Stimulated activated CD4-positive, alpha-beta T cell treated with anti-CD3 and anti-CD28 coated beads, Interleukin-4, amount 100 ng/mL, for 48 hours (primary cell): ENCODE results near the gene SNAPIN.
"Not testable (repeated sequence)": the region's sequence is repeated elsewhere in the genome, so short reads cannot be mapped to it uniquely, and the experiment has no call there.

Experiments
- DNase-seq, 2 donors: peaks; one replicate each; pipeline ENCODE4 v3.0.0-alpha.2; 2020; ENCODE audit warnings: low read depth in 2 of 2

The SNAPIN gene

DNA sequence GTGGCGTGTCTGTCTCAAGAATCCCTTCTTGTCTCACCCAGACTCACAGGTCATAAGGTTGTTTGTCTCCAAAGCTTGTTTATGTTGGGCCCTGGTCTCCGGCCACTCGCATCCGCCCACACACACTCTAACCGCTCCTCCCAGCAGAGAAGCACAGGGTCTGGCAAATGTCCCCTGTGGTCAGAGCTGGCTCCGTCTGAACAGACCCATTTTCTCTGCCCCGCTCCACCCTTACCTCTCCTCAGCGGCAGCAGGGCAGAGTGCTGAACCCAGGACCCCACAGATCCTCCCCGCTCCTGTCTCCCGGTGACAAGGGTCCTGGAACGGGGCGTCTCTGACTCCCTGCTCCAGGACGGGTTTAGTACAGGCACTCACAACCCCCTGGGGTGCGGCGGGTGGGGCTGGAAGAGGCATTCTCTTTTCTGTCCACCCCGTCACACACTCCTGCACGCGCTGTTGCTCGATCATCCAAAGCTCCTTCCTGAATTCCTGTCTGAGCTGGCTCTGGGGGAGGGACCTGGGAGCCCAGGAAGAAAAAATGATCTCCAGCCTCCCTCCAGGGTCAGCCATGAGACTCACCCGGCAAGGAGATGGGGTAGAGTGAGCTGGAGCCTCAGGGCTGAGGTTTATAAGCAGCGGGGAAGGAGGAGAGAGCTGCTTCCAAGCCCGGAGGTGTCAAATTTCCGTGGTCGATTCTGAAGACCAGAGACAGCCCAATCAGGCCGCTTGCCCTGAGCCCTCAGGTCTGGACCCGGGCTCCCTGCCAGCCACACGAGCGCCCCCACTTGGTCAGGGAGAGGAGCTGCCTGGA is 31.4 kb upstream of the SNAPIN start, which contains the start of gene S100A13:
TSS of gene S100A13 (minus strand) at position 602 of the 811 bp plus-strand sequence. CDS start 1,033 bp downstream, outside the sequence.
- no peak for DNase-seq

DNA sequence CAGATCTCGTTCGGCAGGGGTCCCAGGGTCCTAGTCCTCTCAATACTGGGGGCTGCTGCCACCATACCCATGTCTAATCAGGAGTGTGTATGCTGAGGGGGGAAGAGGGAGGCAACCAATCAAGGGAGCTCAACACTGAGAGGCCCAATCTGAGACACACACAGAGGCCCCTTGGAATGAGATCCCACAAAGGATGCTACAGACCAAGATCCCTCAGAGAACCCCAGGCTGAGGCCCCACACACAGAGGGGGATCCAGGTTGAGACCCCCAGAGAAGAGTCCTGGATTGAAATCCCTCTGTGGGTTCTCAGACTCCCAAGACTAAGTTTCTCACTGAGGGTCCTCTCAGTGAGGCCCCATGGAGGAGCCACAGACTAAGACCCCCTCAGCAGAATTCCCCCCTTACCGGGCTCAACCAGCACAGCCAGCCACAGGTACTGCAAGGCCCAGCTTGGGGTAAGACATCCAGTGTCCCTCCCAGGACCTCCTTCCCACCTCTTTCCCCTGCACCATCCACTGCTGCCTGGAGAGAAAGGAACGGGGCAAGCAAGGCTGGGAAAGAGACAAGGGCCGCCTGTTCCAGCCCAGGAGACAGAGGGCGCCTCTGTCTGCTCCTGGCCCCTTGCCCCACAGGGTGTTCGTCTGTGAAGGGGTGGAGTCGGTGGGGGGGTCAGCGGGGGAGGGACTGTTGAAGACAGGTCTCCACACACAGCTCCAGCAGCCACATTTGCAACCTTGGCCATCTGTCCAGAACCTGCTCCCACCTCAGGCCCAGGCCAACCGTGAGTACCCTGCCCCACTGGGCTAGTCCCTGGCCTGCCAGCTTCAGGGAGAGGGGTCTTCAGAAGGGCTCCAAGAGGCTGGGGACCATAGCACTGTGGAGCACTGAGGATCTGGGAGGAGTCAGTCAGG is 30.5 kb upstream of the SNAPIN start, which contains the start of gene S100A1:
TSS of gene S100A1 (plus strand) at position 720 of the 912 bp plus-strand sequence. CDS start 2,088 bp downstream, outside the sequence.
- no peak for DNase-seq

DNA sequence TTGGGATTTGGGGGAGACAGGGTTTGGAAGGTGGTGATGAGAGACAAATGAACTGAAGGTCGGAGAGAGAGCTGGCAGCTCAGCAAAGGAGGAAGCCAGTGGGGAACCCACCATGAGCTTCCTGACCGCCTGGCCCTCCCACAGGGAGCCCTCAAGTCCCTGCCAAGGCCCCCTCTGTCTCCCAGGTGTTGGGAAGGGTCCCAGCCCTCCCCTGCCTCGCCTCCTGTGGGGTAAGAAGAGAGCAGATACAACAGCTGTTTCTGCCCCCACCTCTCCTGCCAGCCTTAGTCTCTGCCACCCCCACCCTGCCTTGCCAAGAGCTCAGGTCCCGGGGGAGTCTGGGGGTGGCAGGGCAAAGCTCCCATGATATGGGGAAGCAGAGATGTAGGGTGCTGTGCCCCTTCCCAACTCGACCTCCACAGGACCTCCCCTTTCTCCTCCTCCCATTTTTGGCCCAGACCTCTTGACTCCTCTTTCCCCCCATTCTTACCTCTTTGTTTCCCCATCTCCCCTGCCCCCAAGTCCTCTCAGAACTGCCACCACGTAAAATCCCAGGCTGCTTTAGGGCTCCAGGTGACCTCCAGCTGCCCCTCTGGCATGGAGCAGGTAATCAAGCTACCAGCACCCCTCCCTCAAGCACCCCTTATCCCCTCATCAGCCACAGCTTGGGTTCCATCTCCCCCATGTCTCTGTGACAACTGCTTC is 29.7 kb upstream of the SNAPIN start:
- DNase-seq, result no peak

DNA sequence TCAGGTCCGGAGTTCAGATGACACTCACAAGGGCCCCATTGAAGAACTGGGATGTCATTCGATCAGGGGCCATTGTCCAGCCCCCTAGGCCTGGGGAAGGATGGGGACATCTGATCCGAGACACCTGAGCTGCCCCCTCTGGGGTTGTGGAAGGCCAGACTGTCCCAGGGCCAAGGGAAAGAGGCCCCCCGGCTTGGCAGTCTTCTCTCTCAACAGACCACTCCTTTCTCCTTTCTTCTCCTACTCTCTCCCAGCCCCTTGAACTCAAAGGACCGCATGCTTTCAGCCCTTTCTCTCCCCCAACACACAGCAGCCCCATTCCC is 29.2 kb upstream of the SNAPIN start:
- no peak for DNase-seq

DNA sequence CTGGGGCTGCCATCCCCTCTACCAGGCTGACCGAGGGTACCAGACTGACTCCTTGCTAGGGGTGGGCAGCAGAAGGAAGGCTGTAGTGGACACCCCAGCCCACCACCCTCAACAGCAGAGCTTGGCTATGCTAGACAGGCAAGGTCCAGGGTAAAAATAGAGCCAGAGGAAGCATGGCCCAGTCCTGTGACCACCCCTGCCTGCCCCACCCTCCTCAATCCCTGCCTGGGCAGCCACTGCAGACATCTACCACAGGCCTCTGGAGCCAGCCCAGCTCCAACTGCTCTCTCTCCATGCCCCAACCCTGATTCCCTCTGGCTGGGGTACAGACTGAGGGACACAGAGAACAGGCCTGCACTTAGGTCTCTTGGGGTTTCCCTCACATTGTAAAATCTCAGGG is 28.5 kb upstream of the SNAPIN start:
- no peak for DNase-seq

DNA sequence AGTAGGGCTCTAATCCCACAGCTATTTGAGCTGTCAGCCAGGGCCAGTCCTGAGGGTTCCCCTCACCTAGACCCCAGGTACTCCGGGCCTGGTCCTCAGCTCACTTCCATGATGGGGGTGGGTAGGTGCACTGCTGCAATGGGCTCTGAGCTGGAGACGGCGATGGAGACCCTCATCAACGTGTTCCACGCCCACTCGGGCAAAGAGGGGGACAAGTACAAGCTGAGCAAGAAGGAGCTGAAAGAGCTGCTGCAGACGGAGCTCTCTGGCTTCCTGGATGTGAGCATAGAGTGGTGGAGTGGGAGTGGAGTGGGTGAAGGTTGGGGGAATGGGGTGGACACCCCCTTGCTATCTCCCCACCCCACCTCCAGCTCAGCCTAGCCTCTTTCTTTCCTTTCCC is 28.1 kb upstream of the SNAPIN start:
- DNase-seq, result no peak

DNA sequence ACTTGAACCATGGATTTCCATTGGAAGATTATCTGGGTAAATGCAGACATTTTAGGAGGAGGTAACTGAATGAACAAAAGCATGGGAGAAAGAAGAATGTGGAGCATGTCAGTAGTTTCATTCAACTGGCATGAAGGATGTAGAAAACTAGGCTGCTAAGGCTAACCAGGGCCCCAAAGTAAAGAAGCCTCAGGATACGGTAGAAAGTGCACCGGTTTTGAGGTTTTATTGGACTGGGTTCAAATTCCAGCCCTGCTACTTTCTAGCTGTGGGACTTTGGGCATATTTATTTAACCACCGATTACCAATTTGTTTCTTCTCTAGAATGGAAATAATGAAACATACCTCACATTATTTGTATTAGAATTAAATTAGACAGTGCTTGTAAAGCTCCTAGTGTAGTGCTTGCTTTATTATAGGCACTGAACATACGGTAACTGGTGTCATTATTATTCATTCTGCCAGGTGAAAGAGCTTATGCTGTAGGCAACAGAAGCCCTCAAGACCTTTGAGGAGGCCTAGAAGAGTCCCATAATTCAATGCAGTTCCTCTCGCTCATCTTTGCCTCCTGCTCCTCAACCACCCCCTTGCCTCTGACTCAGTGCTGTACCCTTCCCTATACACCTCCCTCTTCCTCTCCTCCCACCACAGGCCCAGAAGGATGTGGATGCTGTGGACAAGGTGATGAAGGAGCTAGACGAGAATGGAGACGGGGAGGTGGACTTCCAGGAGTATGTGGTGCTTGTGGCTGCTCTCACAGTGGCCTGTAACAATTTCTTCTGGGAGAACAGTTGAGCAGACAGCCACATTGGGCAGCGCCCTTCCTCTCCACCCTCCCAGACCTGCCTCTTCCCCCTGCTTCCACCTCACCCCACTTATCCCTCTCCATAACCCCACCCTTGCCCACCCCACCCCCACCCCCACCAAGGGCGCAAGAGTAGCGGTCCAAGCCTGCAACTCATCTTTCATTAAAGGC is 27.2 kb upstream of the SNAPIN start:
- no peak for DNase-seq

DNA sequence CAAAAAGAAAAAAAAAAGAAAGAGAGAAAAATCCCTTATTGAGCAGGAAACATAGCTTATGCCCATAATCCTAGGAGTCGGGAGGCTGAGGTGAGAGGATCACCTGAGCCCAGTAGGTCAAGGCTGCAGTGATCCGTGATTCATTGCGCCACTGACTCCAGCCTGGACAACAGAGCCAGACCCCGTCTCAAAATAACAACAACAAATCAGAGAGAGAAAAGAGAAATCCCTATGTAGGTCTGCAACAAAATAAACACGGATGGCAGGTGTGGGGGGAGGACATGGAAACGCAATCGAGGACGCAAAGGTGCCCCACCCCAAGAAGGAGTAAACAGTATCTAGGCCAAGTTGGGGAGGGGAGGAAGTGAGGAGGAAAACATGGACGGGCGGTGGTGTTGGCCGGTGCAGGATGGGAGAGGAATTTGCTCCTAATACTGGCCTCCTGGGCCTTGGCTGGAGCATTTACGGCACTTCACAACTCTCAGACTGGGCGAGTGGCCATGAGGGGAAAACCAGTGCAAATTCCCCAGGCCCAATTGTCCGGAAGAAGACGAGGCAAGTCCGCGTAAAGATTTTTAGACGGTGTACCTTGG is 25.2 kb upstream of the SNAPIN start:
- DNase-seq, result no peak

DNA sequence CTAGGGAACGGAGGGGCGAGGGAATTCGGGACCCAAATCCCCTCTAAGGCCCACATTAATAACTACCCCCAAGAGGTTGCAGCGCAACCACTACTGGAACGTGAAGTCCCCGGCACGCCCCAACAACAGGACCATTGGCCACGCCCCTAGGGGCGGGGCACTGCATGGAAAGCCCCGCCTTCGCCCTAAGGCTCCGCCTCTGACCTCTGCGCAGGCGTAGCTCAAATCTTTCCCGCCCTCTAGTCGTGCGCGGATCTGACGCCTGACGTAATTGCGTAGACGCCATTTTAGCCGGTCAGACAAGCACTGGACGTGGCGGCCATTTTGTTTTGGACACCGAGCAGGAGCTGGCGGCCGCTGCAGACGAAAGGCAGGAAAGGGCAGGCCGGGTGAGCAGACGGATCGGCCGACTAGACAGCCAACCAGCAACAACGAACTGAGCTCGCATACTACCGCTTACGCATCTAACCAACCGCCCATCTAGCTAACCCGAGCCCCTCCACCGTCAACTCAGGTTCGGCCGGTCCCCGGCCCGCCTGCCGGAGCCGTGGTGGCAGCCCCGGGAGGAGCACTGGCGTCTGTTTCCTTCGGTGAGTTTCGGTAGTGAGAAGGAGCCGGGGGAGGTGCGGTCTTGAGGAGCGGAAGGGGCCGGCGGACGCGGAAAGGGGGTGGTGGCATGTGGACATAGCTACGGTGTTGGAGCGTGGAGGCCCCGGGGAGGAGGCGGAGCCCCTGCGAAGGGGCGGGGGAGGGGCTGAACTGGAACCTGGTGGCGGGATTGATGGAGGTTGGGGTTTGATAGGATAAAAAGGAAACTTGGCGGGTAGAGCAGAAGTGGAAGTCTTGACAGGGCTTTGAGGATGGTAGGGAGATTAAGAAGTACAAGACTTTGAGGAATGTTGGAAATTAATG is 24.5 kb upstream of the SNAPIN start, which contains the start of gene CHTOP:
TSS of gene CHTOP (plus strand) at position 313 of the 912 bp plus-strand sequence. CDS start 2,523 bp downstream, outside the sequence.
- peak; percentile 93 to 97 for DNase-seq

DNA sequence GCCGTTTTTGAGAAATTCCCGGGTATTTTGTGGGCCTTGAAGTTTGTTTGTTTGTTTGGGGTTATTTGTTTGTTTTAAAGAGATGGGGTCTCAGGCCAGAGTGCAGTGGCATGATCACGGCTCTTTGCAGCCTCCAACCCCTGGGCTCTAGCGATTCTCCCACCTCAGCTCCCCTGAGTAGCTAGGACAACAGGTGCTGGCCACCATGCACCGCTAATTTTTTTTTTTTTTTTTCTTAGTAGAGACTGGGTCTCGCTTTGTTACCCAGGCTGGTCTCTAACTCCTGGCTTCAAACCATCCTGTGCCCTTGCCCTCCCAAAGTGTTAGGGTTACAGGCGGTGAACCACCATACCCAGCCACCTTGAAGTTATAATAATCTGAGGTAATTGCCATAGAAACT is 22.6 kb upstream of the SNAPIN start:
- DNase-seq, result no peak

DNA sequence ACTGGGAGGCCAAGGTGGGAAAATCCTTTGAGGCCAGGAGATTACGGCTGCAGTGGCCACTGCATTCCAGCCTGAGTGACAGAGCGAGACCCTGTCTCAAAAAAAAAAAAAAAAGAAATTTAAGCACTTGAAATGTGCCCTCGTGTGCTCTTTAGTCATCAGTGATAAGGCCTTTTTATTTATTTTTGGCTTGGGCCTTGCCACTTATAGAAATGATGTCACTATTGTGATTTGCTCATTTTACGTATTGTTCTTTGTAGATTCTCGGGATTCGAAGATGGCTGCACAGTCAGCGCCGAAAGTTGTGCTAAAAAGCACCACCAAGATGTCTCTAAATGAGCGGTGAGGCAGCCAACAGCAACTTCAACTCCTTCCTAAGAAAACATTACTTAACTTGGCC is 22.2 kb upstream of the SNAPIN start:
- DNase-seq, result no peak

DNA sequence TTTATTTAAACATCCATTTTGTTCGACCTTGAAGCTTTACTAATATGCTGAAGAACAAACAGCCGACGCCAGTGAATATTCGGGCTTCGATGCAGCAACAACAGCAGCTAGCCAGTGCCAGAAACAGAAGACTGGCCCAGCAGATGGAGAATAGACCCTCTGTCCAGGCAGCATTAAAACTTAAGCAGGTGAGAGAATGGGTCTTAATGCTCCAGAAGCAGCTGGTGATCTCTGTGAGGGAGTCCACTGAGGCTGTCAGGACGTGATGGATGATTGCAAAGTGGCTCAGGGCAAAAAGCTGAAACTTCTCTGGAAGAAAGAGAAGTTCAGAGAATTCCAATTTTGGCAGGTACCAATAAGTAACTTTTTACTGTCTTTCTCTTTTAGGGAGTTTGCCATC is 20.2 kb upstream of the SNAPIN start:
- DNase-seq, result no peak

DNA sequence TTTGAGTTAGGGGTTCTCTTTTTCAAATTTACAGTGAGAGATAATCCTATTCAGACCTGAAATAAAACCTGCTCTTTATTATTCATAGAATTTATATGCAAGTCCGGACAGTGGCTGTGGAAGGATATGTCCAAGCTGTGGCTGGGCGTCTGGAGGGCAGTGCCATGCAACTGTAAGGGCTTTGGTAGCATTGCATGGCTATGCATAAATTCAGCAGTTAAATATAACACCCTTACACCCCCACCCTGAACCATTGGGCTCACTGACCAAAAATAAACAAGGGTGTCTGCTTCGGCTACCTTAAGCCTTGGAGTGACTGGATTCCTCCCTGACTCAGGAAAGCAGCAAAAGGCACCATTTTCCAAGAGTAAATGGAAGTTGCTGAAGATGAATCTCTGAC is 19.2 kb upstream of the SNAPIN start:
- no peak for DNase-seq

DNA sequence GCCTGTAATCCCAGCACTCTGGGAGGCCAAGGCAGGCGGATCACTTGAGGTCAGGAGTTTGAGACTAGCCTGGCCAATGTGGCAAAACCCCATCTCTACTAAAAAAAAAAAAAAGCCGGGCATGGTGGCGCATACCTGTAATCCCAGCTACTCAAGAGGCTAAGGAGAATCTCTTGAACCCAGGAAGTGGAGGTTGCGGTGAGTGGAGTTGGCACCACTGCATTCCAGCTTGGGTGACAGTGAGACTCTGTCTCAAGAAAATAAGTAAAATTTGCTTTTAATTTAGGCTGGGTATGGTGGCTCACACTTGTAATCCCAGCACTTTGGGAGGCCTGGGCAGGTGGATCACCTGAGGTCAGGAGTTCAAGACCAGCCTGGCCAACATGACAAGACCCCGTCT is 18.3 kb upstream of the SNAPIN start:
- not testable (repeated sequence) for DNase-seq

DNA sequence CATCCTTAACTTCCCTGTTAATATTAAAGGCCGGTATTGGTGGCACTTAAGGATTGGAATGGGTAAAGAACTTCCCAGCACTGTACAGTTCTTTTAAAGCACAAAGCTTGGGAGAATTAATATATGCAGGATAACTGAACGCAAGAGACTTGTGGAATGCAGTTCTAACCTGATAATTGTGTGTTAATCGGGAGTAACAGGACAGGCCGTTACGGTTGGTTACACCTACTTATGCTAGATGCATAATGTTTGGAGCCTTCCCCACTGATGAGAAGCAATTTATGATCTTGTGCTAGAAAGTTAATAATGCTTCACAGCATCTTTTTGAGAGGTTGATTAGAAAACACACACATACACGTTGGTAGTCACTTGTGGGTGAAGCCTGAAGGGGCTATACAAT is 17.6 kb upstream of the SNAPIN start:
- DNase-seq, result no peak

DNA sequence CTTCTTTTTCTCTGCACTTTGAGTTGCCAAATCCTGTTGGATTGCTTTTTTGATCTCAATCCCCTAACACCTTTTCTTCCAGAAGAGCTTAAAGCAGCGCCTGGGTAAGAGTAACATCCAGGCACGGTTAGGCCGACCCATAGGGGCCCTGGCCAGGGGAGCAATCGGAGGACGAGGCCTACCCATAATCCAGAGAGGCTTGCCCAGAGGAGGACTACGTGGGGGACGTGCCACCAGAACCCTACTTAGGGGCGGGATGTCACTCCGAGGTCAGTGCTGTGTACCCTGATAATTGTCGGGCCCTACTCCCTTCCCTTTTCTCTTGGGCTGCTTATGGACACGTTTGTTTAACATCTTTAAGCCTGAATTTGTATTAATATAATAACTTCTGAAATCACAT is 16.3 kb upstream of the SNAPIN start:
- no peak for DNase-seq

DNA sequence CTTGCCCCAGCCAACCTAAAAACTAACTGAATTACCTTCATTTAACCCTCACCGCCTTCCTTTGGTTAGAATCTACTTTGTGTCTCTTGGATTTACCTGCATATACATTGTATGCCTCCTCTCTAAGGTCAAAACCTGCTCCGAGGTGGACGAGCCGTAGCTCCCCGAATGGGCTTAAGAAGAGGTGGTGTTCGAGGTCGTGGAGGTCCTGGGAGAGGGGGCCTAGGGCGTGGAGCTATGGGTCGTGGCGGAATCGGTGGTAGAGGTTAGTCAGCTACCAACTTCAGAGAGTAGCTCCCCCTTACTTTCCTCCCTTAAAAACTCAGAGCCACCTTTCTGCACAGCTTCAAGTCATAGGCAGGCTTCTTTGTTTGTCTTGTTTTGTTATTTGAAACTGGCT is 15.4 kb upstream of the SNAPIN start:
- no peak for DNase-seq

DNA sequence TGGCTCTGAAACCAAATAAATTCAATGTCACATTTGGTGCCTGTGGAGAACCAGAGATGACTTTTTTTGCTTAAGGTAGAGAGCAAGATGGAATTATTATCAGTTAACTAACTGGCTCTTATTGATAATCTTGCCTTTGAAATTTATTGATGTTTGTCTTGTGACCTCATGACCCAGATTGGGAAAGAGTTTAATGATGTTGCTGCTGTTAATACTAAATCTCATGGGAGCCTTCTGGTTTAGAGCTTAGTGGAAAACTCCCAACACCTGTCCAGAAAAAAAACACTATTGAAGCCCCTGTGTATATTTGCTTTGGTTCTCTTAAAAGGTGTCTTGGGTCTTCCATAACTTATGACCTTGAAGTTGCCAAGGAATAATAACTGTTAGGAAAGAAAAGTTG is 14.7 kb upstream of the SNAPIN start:
- no peak for DNase-seq

DNA sequence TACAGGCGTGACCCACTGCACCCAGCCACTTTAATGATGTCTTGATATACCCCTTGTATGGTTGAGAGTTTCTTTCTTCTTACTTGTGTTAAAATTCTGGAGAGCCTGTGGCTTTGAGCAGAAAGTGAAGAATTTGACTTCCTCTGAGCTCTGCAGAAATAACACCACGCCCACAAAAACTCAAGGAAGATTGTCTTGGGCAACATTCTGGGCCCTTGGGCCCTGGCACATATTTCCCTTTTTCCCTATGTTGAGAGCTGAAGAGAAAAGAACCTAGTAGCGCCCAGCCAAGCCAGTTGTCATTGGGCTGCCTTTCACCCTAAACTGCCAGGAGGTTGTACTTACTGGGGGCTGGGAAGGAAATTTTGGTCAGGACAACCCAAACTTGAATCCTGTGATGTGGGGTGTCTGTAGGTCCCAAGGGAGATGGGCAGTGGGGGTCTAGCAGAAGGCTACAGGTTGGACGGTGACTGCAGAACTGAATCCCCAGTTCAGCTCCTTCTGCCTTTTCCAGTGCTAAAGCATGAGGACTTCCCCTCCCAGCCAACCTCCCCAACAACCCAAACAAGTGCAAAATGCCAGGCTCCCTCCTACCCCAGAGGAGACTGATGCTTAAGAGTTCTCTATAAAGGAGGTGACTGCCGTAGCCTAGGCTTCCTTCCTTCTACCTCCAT is 11.7 kb upstream of the SNAPIN start:
- DNase-seq, result no peak
